HG03135 (cell line): ENCODE data around the gene WSB1.
A peak's percentile ranks its signal among the peaks of the same experiment; 100 is the strongest.
"Not testable (repeated sequence)": the region's sequence is repeated elsewhere in the genome, so short reads cannot be mapped to it uniquely, and the experiment has no call there.

Experiments used
- ATAC-seq: cut with Tn5 transposase; IDR thresholded peaks from one replicate; pipeline ENCODE4 v1.9.1; 2021; ENCODE audit warnings: mild to moderate bottlenecking, moderate library complexity; ENCODE audit not compliant: unreplicated experiment

WSB1 gene, protein sequence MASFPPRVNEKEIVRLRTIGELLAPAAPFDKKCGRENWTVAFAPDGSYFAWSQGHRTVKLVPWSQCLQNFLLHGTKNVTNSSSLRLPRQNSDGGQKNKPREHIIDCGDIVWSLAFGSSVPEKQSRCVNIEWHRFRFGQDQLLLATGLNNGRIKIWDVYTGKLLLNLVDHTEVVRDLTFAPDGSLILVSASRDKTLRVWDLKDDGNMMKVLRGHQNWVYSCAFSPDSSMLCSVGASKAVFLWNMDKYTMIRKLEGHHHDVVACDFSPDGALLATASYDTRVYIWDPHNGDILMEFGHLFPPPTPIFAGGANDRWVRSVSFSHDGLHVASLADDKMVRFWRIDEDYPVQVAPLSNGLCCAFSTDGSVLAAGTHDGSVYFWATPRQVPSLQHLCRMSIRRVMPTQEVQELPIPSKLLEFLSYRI

DNA sequence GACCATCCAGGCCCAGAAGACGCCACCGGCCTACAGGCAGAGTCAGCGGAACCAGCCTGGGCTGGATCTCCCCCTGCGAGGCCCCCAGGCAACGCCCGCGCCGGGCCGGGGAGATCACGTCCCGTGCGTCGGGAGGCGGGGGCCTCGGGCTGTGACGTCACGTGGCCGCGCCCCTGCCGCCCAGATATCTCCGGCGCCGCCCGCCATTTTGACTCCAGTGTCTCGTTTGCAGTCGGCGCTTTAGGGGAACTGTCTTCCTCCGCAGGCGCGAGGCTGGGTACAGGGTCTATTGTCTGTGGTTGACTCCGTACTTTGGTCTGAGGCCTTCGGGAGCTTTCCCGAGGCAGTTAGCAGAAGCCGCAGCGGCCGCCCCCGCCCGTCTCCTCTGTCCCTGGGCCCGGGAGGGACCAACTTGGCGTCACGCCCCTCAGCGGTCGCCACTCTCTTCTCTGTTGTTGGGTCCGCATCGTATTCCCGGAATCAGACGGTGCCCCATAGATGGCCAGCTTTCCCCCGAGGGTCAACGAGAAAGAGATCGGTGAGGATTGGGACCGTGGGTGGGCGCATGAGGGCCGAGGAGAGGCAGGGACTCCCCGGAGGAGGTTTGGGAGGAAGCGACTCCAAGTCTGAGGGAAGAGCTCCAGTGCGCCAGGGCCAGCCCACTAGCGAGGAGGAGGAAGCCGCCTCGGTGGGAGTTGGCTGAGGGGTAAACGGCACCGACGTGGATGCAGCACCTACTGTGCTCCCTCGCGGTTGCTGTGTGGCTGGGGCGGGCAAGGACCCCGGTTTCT, at the start of gene WSB1:
WSB1 (plus strand) TSS at position 217 of the 791 bp plus-strand sequence; CDS start at position 499, 282 bp downstream.
- ATAC-seq: peak; percentile 80

GRCh38 chr17:27244491-27245223, 49.3 kb upstream of the WSB1 start:
- ATAC-seq: no peak

GRCh38 chr17:27245230-27245696, 48.7 kb upstream of the WSB1 start:
- peak; percentile 85 for ATAC-seq

GRCh38 chr17:27246537-27246936, 47.4 kb upstream of the WSB1 start:
- ATAC-seq: no peak

GRCh38 chr17:27247071-27247957, 46.6 kb upstream of the WSB1 start:
- ATAC-seq: no peak

DNA sequence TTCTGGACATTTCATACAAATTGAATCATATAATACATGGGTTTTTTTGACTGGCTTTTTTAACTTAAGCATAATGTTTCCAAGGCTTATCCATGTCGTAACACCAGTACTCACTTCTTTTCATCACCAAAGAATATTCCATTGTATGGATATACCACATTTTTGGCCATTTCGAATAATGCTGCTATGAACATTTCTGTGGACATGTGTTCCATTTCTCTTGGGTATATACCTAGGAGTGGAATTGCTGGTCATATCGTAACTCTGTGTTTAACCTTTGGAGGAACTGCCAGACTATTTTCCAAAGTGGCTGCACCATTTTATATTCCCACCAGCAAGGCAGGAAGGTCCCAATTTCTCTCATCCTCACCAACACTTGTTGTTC, 46.0 kb upstream of the WSB1 start:
- ATAC-seq: no peak

DNA sequence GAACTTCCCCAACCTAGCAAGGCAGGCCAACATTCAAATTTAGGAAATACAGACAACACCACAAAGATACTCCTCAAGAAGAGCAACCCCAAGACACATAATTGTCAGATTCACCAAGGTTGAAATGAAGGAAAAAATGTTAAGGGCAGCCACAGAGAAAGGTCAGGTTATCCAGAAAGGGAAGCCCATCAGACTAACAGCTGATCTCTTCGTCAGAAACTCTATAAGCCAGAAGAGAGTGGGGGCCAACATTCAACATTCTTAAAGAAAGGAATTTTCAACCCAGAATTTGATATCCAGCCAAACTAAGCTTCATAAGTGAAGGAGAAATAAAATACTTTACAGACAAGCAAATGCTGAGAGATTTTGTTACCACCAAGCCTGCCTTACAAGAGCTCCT, 43.1 kb upstream of the WSB1 start:
- ATAC-seq: not testable (repeated sequence)

- ATAC-seq: not testable (repeated sequence)
These were observed 39.1 kb upstream of the WSB1 start for GRCh38 chr17:27254802-27255201.

DNA sequence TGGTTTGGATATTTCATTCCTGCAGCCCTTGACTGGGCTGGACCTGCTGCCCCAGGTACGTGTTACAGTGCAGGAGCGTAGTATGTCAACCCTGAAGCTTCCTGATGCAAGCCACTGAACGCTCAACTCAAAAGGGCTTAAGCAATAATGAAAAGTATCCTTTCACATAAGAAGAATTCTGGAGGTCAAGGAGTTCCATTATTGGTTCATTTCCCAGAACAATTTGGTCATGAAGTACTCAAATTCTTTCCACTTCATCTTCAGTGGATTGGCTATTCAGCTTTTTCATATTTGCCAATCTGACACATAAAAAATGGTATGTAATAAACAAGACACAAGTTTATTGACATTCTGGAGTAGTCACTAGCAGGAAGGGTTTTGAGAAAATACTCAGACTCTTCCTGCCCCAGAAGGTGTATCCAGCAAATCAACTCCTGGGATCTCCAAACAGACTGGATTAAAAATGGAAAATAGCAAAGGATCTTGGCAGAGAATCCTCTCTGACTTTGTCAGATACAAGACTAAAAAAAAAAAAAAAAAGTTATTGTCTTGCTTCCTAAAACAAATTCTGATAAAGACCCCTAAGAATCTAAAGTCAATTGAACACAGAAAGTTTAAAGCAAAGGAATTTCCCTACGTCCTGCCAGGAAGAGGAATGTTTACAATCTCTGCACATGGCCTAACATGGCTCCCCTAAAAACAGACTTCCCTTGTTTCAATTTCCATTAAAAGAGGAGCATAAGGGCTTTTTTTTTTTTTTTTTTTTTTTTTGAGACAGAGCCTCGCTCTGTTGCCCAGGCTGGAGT, 37.5 kb upstream of the WSB1 start:
- no peak for ATAC-seq

DNA sequence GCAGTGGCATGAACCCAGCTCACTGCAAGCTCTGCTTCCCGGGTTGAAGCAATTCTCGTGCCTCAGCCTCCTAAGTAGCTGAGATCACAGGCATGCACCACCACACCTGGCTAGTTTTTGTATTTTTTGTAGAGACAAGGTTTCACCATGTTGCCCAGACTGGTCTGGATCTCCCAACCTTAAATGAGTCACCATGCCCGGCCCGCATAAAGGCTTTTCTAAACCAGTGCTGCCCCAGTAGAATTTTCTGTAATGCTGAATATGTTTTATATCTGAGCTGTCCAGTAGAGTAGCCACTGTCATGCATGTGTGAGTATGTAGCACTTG, 36.9 kb upstream of the WSB1 start:
- no peak for ATAC-seq

DNA sequence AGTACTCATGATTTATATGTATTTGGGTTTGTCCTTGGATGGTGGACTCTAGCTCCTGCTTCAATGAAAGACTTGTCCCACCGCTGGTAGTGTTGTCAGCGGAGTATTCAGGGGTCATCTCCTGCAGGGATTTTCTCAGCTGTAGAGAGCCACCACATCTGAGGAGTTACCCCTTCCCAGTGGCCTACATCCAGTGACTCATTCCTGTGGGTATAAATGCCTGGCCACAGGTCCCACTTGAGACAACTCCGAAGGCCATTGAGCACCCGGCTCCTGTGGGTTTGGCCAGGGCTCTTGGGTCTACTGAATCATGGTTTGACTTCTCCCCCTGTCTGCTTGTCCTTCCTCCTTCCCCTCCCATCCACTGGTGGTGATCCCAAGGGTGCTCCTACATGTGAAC, 34.6 kb upstream of the WSB1 start:
- ATAC-seq: no peak

DNA sequence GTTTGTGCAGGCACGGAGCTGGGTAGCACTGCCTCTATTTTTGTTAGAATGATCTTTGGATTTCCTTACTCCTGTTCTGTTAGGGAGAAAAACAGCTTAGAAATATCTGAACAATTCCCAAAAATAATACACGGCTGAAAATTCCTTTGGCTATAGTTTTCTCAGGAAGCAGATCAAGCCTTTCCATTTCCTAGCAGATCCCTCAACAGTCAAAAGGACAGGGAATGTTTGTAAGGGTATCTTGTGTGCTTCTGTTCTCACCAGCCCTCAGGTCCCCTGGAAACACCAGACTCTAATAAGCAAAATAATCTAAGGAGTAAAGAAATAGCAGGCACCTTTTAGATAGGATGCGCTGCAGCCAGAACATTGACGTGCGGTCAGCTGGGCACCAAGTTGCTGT, 30.5 kb upstream of the WSB1 start:
- ATAC-seq: no peak

- no peak for ATAC-seq
These were observed 29.7 kb upstream of the WSB1 start for GRCh38 chr17:27264068-27264812.

DNA sequence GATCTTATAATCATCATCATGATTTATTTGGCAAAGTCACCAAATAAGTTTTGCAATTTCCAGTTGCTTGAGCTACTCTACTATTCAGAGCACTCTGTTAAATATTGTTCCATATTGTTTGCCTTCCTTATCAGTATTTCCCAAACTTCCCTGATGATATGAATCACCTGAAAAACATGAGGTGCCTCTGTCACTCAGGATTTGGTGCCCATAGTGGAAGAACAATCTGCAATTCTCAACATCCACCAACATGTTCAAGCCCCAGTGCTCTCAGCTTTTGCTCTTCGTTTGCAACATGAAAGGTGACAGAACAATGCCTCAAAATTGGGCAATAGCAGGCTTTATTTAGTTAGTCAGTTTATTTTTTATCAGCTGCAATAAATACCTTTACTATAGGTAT, 28.6 kb upstream of the WSB1 start:
- no peak for ATAC-seq

GRCh38 chr17:27266228-27266627, 27.7 kb upstream of the WSB1 start:
- ATAC-seq: no peak

DNA sequence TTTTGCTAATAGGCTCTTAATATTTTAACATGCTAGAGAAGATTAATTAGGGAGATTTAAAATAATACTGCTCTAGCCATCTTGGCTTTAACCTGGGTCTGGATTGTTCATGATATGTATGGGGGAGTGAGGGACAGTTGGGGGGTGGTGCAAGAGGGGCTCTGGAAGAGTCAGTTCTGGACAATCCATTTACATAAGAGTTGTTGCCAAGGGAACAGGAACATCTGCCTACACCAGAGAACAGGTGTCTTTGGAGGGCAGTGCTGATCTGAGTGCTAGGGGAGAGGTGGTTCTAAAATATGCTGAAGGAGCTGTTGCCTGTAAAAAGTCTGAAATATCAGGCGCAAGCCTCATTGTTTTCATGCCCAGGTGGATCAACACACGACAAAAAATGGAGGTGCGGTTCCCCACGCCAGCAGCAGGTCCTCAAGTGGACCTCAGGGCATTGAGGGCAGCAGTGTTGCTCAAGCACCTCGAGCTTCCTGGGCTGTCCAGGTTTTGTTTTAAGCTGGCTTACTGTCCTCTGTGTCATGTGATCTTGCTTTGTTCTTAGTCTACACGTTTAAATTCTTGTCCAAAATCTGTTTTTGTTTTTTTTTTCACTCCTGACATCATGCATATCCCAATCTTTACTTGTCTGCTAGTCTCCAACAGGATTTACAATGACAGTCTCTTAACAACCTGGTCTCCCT, 25.4 kb upstream of the WSB1 start:
- ATAC-seq: no peak

DNA sequence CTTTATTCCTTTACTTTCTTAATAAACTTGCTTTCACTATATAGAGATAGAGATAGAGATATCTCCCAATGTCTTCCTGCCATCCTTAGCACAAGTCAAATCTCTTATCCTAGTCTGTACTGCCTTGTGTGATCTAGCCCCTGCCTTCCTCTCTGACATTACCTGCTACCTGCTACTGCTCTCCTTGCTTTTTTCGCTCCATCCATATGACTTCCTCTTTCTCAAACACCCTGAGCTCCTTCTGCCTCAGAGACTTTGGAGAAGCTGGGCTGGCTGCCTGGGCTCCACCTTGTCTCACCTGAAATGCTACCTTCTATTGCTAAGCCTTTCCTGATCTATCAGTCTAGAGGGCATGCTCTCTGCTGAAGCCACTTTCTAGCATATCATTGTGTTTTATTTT, 24.7 kb upstream of the WSB1 start:
- no peak for ATAC-seq

DNA sequence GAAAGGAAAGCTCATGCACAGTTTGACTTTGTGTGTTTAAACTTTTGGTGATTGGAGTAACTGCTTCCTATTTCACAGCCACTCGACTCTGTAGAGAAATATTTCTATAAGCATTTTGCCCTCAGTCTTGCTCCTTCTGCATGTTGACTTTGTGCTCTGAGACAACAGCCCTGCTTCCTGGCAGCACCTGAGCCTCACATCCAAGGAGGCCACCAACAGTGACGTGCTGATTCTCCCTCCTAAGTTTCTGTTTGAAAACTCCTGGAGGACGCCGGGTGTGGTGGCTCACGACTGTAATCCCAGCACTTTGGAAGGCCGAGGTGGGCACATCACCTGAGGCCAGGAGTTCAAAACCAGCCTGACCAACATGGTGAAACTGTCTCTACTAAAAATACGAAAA, 23.9 kb upstream of the WSB1 start:
- ATAC-seq: no peak
